Stimulated activated CD8-positive, alpha-beta memory T cell treated with anti-CD3 and anti-CD28 coated beads, Interleukin-7, amount 100 ng/mL, for 4 hours (primary cell): ENCODE results near the gene ACP2.

Experiments
- DNase-seq, 2 donors: peaks; one replicate each; pipeline ENCODE4 v3.0.0-alpha.2; 2020; ENCODE audit warnings: low read depth in 2 of 2

Gene ACP2

DNA sequence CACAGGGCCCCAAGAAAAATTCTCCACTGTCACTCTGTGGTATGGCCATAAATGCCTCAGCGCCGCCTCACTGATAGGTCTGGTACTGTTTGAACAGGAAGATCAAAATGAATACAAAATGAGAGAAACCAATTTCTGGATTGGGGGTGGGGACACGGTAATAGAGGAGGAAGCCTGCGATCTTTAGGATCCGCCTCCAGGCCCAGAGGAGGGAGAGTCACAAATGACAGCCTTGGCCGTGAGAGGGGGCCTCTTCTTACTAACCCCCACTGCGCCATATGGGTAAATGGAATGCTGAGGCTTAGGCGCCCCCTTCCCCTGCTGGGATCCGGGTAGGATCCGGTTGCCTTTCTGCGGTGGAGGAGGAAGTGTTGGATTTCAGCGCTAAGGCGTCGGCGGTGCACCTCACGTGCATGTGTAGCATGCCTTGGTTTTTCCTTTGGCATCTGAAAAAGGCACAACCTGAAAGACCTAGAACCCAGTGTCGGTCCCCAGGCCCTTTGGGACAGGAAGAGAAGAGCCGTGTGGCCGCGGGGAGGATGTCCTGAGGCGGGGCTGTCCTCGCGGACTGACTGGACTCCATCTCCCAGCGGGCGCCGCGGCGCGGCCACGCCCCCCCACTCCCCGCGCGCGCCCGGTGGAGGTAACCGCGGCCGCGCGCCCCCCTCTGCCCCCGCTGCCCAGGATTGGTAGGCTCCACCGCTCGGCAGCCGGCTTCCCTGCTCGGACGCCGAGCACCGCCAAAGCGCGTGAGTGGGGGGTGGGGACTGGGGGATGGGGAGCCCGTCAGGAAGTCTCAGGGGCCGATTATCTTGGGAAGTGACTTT lies 20.6 kb upstream of the ACP2 start:
- peak; percentile 63 to 85 for DNase-seq

DNA sequence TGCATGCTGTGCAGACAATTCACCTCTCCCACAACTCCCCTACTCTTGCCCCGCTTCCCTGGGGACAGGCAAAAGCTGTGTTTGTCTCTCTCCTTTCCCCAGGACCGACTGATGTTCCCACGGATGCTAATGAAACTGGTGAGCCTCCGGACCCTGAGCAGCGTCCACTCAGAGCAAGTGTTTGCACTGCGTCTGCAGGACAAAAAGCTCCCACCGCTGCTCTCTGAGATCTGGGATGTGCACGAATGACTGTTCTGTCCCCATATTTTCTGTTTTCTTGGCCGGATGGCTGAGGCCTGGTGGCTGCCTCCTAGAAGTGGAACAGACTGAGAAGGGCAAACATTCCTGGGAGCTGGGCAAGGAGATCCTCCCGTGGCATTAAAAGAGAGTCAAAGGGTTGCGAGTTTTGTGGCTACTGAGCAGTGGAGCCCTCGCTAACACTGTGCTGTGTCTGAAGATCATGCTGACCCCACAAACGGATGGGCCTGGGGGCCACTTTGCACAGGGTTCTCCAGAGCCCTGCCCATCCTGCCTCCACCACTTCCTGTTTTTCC lies 19.9 kb upstream of the ACP2 start:
- DNase-seq, result no peak

DNA sequence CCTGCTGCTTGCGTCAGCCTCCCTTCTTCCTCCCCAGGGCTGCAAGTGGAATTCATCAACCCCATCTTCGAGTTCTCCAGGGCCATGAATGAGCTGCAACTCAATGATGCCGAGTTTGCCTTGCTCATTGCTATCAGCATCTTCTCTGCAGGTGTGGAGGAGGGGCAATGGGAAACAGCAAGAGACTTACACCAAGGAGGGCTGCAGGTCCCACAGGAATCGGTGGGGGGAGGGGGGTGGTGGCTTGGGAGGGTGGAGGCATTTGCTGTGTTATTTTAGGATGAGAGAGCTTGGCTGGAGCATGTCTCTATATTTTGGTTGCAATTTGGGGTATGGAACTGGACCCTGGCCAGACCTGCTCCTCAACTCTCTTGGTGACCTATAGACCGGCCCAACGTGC lies 19.3 kb upstream of the ACP2 start:
- DNase-seq, result no peak

DNA sequence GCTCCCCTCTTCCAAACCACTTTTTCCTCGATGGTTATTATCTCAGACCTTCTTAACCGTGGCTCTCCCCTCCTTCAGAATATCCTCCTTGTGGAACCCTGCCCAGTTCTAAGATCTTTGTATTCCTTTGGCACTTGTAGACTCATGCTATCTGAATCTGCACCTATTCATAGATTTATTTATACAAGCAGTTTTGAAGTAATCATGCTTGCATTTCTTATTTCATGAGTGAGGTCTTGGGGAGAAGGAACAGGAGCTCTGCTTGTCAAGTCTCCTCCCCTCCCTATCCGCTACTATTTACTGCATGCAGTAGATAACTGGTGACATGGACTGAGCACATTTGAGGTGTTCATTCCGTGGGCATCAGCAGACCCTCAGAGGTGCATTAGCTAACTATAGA lies 15.9 kb upstream of the ACP2 start:
- DNase-seq, result no peak

DNA sequence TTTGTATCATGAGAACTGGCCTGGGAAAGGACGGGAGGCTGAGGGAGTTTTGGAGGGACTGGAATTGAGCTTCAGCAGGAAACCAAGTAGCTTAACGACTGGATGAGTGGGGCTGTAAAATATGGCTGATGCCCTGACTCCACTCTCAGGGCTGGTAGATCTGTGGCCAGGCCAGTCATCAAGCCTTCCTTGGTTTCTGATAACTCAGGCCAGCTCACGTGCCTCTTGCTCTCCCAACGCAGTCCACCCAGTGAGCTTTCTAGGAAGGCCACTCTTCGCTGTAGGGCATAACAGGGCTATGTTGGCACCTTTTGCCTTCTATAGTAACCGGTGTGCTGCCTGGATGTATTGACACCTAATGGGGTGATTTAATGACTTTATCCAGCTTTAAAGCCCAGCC lies 15.5 kb upstream of the ACP2 start:
- no peak for DNase-seq

DNA sequence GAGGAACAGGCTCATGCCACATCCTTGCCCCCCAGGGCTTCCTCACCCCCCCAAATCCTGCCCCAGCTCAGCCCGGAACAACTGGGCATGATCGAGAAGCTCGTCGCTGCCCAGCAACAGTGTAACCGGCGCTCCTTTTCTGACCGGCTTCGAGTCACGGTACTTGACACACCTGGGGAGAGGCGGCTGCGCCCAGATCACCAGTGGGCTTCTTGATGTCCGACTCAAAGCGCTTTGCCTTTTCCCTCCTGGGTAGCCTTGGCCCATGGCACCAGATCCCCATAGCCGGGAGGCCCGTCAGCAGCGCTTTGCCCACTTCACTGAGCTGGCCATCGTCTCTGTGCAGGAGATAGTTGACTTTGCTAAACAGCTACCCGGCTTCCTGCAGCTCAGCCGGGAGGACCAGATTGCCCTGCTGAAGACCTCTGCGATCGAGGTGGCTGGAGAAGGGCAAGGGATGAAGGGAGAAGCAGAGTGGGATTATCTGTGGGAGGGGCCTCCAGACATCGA lies 12.7 kb upstream of the ACP2 start:
- no peak for DNase-seq

DNA sequence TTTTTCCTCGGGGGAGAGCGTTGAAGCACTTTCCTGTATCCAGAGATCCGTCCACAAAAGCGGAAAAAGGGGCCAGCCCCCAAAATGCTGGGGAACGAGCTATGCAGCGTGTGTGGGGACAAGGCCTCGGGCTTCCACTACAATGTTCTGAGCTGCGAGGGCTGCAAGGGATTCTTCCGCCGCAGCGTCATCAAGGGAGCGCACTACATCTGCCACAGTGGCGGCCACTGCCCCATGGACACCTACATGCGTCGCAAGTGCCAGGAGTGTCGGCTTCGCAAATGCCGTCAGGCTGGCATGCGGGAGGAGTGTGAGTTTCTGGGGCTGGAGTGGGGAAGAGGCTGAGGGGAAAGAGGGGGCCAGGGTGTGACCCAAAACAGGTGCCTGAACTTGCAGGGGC lies 11.8 kb upstream of the ACP2 start:
- no peak for DNase-seq

DNA sequence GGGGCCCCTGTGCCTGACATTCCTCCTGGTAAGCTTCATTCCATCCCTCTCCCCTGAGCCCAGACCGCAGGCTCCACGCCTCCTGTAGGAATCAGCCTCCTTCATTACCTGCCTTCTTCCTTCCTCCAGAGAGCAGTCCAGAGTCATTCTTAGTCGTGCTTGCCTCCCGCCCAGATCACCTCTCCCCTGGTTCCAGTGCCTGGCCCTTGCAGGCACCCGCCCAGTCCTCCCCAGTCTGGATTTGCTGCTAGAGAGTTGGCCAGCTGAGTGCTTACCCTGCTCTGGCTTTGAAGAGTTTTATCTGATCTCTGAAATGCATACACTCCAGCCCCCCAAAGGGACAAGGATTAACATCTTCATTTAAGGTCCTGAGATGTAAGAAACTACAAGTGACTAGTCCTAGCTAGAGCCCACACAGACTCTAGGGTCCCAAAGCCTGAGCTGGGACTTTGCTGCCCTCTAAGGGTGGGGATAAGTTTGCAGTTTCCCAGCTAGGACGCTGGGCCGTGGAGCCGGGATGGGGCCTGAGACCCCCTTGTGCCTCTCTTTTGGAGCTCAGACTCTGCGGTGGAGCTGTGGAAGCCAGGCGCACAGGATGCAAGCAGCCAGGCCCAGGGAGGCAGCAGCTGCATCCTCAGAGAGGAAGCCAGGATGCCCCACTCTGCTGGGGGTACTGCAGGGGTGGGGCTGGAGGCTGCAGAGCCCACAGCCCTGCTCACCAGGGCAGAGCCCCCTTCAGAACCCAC lies 10.8 kb upstream of the ACP2 start:
- DNase-seq, result peak in 1 of 2 donors; percentile 12

DNA sequence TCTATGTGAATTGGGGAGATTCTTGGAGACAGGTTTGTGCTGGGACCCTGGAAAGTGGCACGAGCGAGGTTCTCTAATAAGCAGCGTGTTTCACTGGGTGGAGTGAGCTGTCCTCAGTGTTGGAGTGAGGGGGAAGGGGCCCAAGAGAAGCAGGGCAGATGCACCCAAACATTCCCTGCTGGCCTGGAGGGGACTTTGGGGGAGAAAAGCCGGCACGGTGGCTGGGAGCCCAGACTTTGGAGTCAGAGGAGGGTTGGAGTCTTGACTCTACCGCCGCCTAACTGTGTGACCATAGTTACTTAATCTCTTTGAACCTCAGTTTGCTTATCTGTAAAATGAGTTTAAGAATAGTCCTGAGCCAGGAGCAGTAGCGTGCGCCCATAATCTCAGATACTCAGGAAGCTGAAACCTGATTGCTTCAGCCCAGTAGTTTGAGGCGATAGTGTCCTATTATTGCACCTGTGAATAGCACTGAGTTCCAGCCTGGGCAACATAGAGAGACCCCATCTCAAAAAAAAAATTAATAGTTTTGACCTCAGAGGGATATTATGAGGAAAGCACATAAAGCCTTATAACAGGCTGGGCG lies 9.8 kb upstream of the ACP2 start:
- no peak for DNase-seq

DNA sequence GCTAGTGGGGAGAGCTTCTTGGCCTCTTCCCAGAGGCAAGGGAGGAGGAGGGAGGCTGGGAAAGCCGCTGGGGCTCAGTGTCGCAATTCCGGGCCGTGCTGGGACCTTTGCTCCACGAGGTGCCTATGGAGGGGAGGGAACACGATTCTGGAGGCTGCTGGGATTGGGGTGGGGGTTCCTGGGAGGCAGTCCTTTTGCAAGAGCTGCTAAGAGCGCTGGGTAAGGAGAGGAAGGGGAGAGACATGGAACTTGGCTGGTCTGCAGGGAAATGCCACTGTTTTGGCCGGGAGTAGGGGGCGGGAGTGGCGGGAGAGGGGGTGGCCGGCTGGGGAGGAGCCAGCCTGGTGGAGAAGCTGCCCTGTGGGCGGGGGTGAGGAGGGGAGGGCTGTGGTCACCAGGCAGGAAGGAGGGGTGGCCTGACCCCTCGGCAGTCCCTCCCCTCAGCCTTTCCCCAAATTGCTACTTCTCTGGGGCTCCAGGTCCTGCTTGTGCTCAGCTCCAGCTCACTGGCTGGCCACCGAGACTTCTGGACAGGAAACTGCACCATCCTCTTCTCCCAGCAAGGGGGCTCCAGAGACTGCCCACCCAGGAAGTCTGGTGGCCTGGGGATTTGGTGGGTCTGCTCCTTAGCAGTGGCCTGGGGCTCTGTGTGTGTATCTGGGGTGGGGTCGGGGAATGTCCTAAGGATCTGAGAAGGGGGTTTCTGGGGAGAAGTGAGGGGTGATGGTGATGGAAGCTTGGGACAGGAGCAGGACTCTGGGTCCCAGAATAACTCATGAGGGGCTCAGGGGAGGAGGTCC lies 9.1 kb upstream of the ACP2 start, which contains the start of gene NR1H3:
NR1H3 (plus strand) TSS at position 480 of the 800 bp plus-strand sequence. CDS start 1,221 bp downstream, outside the sequence.
- no peak for DNase-seq

DNA sequence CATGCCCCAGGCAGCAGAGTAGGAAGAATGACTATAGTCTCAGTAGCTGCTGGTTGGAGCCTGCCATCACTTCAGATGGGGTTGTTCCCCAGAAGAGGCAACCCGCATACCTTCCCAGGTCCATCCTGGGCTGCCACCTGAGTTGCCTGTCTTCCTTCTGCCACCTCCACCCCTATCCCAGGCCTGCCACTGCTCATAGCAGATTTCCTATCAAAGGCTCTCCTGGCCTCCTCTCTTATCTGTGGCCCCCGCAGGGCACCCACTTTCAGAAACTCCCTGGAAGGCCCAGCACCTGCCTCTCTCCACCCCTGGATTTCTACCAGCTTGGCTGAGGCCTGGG lies 8.5 kb upstream of the ACP2 start:
- DNase-seq, result no peak

DNA sequence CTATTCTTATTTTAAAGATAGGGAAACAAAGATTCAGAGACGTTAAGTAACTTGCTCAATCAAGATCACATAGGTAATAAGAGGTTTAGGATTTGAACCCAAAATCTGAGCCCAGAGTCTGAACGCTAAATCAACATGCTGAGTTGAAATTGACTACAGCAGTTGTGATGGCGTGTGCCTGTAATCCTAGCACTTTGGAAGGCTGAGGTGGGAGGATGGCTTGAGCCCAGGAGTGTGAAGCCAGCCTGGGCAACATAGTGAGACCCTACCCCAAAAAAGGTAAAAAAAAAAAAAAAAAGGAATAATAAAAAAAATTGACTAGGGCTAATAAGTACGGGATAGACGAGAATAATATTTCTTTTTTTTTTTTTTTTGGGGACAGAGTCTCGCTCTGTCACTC lies 7.8 kb upstream of the ACP2 start:
- DNase-seq, result no peak

DNA sequence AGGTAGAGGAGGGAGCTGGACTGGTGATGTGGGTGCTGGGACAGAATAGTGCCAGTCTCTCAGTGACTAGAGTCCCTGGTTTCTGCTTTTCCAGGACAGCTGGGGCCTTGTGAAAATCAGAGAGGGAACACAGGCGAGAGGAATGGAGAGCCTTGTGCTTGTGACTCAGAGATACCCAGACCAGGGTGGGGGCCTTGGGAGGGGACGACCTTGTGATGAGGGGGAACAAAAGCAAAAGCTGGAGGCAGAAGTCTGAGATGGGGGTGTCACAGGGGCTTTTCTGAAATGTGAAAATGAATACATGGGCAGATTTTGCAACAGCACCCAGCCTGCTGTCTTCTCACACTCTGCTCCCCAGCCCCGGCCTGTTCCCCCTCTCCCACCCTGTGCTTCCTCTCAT lies 5.8 kb upstream of the ACP2 start:
- no peak for DNase-seq

DNA sequence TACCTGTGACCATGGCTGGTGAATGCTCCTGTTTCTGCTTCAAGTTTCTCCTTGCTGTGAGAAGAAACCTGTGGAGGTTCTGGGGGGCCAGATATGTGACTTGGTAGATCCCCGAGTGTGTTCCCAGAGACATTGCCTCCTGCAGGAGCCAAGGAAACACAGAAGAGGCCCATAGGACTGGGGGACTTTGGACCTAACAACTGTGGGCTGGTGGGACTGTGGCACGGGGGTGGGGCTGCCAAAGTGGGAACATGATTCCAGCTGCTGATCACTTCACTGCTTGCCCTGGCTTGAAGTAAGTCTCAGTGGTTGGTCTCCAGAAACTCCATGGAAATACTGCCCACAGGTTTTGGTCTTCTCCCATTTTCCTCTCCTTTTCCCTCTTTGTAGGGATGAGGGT lies 5.0 kb upstream of the ACP2 start:
- DNase-seq, result no peak

DNA sequence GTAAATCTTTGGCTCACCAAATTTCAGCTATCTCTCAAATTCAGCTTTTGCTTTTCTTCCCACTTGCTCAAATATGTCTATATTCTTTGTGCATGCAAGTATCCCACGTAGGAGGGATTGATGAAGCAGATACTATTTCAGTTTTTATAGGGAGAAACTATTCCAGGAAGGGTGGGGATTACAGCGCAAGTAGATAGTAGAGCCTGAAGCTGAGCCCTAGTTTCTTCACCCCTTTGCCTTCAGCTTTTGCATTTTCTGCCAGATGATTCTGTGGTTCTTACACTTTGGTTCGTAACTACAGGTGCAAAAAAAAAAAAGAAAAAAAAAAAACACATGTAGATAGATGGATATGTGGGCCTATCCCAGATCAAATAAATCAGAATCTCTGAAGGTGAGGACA lies 3.1 kb upstream of the ACP2 start:
- DNase-seq, result no peak

DNA sequence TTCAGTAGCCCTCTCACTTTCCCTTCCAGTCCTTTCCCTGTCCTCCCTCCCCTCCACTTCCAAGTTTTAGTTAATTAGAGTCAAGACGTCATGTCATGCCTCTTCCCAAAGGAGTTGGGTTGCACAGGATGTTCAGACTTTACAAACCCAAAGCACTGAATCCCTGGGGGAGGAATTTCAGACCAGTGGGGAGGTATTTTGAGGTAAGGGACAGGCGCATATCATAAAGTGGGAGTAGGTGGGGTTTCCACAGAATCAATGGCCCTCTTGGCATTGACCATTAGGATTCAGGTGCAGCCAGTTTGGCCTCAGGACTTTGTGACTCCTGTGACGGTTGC lies 733 bp upstream of the ACP2 start:
- DNase-seq, result no peak

DNA sequence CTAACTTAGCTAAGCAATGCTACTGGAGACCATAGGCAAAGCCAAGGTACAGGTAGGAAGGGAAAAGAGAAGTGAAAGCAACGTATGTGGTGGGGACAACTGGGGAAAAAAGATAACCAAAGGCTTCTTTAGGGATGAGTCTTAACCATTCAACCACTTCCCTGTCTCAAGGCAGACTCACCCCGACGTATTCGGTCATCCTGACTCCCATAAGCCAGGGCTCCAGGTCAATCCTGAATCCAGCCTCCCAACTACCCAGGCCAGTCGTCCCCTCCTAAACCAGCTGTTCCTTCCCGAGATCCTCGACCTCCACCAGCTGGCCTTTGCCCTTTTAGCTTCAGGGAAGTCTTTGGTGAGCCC lies 330 bp downstream of the ACP2 start:
- DNase-seq, result no peak

DNA sequence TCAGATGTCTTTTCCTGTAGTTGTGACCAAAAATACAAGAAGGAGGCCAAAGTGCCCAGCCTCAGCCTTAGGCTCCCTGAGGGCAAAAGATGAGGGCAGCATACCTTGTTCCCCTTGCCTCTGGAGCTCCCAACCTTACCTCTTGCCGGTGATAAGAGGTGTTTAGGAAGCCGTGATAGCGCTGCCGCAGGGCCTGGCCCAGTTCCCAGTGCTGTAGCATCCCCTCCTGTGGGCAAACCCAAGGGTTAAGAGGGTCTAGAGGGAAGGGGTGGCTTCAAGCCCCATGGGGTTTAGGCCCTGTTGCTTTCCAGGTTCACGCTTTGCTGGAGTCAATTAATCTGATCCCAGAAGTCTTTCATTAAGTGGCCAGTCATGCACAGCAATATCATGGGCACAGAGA lies 1.1 kb downstream of the ACP2 start:
- no peak for DNase-seq

DNA sequence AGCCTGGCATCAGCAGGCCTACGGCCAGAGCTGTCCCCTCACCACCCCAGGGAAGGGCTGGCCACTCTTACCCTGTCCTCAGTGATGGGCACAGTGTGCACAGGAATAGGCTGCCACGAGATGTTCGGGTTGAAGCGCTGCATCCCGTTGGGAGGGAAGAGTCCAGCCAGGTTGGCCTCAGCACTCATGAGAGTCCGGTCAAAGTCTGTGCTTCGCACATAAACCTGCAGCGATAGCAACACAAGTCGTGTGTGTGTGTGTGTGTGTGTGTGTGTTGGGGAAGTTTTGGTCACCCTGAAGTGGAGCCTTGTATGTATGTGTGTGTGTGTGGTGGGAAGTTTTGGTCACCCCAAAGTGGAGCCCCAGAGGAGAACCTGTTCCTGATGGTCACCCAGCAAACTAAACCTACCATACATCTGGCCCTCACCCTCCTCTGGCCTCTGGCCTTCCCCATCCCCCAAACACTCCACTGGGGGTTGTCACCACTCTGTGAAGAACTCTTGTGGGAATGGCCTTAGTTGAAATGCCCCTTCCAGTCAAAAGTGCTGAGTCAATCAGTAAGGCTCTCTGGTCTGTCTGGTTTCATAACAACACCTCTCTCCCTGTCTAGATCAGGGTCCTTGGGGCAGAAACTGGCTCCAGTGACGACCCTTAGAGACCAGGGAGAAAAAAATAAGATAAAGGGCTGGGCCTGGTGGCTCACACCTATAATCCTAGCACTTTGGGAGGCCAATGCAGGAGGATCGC lies 2.8 kb downstream of the ACP2 start:
- no peak for DNase-seq

DNA sequence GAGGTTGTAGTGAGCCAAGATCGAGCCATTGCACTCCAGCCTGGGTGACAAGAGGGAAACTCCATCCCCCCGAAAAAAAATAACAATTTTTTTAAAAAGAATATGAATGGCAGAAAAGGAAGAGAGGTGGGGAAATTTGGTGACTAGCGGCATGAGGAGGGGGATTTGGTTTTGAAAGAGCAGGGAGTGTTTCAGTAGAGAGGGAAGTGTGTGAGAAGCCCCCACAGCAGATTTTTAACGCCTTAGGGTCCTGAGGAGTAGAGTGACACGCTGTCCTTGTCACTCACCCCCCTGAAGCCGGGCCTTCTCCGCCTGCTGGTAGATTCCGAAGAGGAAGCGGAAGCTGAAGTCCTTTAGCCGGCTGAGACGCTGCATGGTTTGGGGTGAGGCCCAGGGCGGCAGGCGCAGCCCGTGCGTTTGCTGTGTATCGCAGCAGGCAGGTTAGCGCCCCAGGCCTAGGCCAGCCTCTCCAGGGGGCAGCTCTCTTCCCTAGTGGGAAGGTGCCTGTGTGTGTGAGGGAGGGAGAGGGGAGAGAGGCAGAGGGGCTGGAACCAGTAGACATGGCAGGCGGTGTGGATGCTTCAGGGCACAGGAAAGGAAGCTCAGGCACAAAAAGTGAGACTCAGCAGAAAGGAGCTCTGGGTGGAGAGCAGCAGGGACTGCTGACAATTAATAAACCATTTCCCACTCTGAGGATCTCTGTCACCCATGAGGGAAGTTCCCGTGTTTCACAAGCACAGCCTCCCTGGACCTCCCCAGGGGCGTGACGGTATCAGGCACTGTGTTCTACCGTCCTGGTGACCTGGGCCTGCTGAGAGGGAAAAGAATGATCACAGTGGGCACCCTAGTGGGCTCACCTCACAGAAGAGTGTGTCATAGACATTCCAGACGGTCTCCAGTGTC lies 3.9 kb downstream of the ACP2 start:
- DNase-seq, result no peak
